Gastrocnemius medialis (tissue), 4 donors: ENCODE results near the gene AICDA. TPM values are rescaled to one million over a fixed set of nuclear protein-coding genes. Genes with fewer than 3 reads are reported as not detected.

Source experiments
- ATAC-seq, 2 donors: fragments of 150-250 bp; one replicate each; pipeline ENCODE4 v1.9.1; 2016
- DNase-seq, 2 donors: peaks; one replicate each; pipeline ENCODE4 v3.0.0-alpha.2; 2019
- H3K27ac ChIP-seq, 4 donors: fragments of 200-600 bp; sonication (generic); 1 replicate in 1 of 4; 2 replicates in 3 of 4; pipeline ENCODE4 v1.5.1; 2016 to 2018; ENCODE audit warnings: mild to moderate bottlenecking in 2 of 4, moderate library complexity in 1 of 4
- H3K27me3 ChIP-seq, 3 donors: fragments of 200-600 bp; sonication (generic) in 2 of 3; 1 replicate in 1 of 3; 2 replicates in 2 of 3; pipeline versions ENCODE4 v1.5.1 to v1.6.0; 2016 to 2019; ENCODE audit warnings: mild to moderate bottlenecking in 1 of 3, moderate library complexity in 1 of 3
- H3K36me3 ChIP-seq, 2 donors: fragments of 200-600 bp; sonication (generic) in 1 of 2; one replicate each; pipeline ENCODE4 v1.5.1; 2017 to 2018
- H3K4me1 ChIP-seq, 2 donors: fragments of 200-600 bp; sonication (generic) in 1 of 2; one replicate each; pipeline ENCODE4 v1.5.1; 2016 to 2017; ENCODE audit warnings: mild to moderate bottlenecking in 2 of 2
- H3K4me3 ChIP-seq, 4 donors: fragments of 200-600 bp; sonication (generic) in 3 of 4; 1 replicate in 1 of 4; 2 replicates in 3 of 4; pipeline ENCODE4 v1.5.1; 2016 to 2019; ENCODE audit warnings: mild to moderate bottlenecking in 2 of 4
- H3K9me3 ChIP-seq, 3 donors: fragments of 200-600 bp; sonication (generic) in 2 of 3; 1 replicate in 1 of 3; 2 replicates in 2 of 3; pipeline ENCODE4 v1.5.1; 2016 to 2019
- CTCF ChIP-seq, 5 experiments: fragments of 450-650 bp in 3 of 5; fragments of 200-600 bp in 2 of 5; sonication (generic) in 2 of 5; IDR thresholded peaks in 4 of 5; conservative IDR thresholded peaks in 1 of 5; 1 replicate in 4 of 5; 2 replicates in 1 of 5; pipeline ENCODE4 v1.5.1; 2016 to 2019; ENCODE audit warnings: antibody characterized with exemption in 5 of 5, mild to moderate bottlenecking in 3 of 5, moderate library complexity in 3 of 5
- POLR2A ChIP-seq, 2 donors: fragments of 450-650 bp; IDR thresholded peaks; one replicate each; pipeline ENCODE4 v1.6.1; 2017; ENCODE audit warnings: antibody characterized with exemption in 2 of 2, mild to moderate bottlenecking in 2 of 2, moderate library complexity in 2 of 2
- in situ Hi-C, 4 donors: fragments of 200-750 bp; cut with MboI; loops; one replicate each; pipeline versions ENCODE4 v1.15.0 to v1.8.0; 2017; ENCODE audit warnings: low sequenced_read_pairs in 4 of 4
- intact Hi-C: fragments of 100-400 bp; cut with DNase I; formaldehyde crosslinking; loops from one replicate; pipeline ENCODE4 v1.15.1; 2023; ENCODE audit warnings: low total_unique reads
- total RNA-seq, 4 donors: library from RNA; depleted of rRNA; stranded (reverse); fragments of >200 nt; gene quantifications; one replicate each; pipeline versions ENCODE4 v1.1.0 to v1.2.3, GENCODE V29; 2016

AICDA gene
- total RNA-seq, 4 donors from 2014 or later, result not detected

- in situ Hi-C loops (no loop called here), intact Hi-C loops (no loop called here)
- Histone ChIP-seq H3K36me3 (no peaks in the 10 kb centered on the region), H3K4me1 (no peaks in the 10 kb centered on the region), H3K4me3 (no peak overlapping the region), H3K9me3 (no peaks in the 10 kb centered on the region), H3K27me3 (peaks cover 0 to 2% (median 0%) of the 10 kb centered on the region in 3 donors), H3K27ac (no peak overlapping the region)
- ATAC-seq (no peak), DNase-seq (no peak)
- TF ChIP-seq POLR2A (IDR thresholded peaks at IDR 0.05), result no peak
- no peak for TF ChIP-seq CTCF (IDR thresholded peaks at IDR 0.05 in 4 of 5, conservative IDR thresholded peaks at IDR 0.05 in 1 of 5)
These were observed 8.8 kb downstream of the AICDA start for GRCh38 chr12:8603856-8604255.

- Histone ChIP-seq H3K27ac (no peak overlapping the region), H3K4me1 (no peaks in the 10 kb centered on the region), H3K9me3 (no peaks in the 10 kb centered on the region), H3K27me3 (peaks cover 0 to 2% (median 0%) of the 10 kb centered on the region in 3 donors), H3K4me3 (no peak overlapping the region), H3K36me3 (no peaks in the 10 kb centered on the region)
- DNase-seq (no peak), ATAC-seq (no peak)
- in situ Hi-C loops (no loop called here), intact Hi-C loops (no loop called here)
- TF ChIP-seq POLR2A (IDR thresholded peaks at IDR 0.05), result no peak
- TF ChIP-seq CTCF (IDR thresholded peaks at IDR 0.05 in 4 of 5, conservative IDR thresholded peaks at IDR 0.05 in 1 of 5), result no peak
These were observed 9.4 kb downstream of the AICDA start for GRCh38 chr12:8603286-8603685.

- Histone ChIP-seq H3K4me3 (no peak overlapping the region), H3K27me3 (no peaks in the 10 kb centered on the region), H3K9me3 (no peaks in the 10 kb centered on the region), H3K4me1 (no peaks in the 10 kb centered on the region), H3K36me3 (no peaks in the 10 kb centered on the region), H3K27ac (no peak overlapping the region)
- ATAC-seq (no peak), DNase-seq (no peak)
- intact Hi-C loops, result no loop called here
- in situ Hi-C loops, result no loop called here
- TF ChIP-seq CTCF (IDR thresholded peaks at IDR 0.05 in 4 of 5, conservative IDR thresholded peaks at IDR 0.05 in 1 of 5), result no peak
- no peak for TF ChIP-seq POLR2A (IDR thresholded peaks at IDR 0.05)
These were observed 16.1 kb downstream of the AICDA start for GRCh38 chr12:8596561-8596960.

- ATAC-seq (no peak), DNase-seq (no peak)
- Histone ChIP-seq H3K4me1 (no peaks in the 10 kb centered on the region), H3K36me3 (no peaks in the 10 kb centered on the region), H3K9me3 (no peaks in the 10 kb centered on the region), H3K27ac (no peak overlapping the region), H3K27me3 (no peaks in the 10 kb centered on the region), H3K4me3 (no peak overlapping the region)
- intact Hi-C loops, result no loop called here
- in situ Hi-C loops, result no loop called here
- TF ChIP-seq POLR2A (IDR thresholded peaks at IDR 0.05) (no peak), CTCF (IDR thresholded peaks at IDR 0.05 in 4 of 5, conservative IDR thresholded peaks at IDR 0.05 in 1 of 5) (no peak)
These were observed 18.6 kb downstream of the AICDA start for GRCh38 chr12:8594072-8594471.

- H3K9me3 ChIP-seq, result no peaks in the 10 kb centered on the region
- ATAC-seq (no peak), DNase-seq (no peak)
- no peaks in the 10 kb centered on the region for H3K27me3 ChIP-seq
- no peak overlapping the region for H3K4me3 ChIP-seq
- no peak overlapping the region for H3K27ac ChIP-seq
- in situ Hi-C loops, result no loop called here
- no peaks in the 10 kb centered on the region for H3K4me1 ChIP-seq
- intact Hi-C loops, result no loop called here
- TF ChIP-seq CTCF (IDR thresholded peaks at IDR 0.05 in 4 of 5, conservative IDR thresholded peaks at IDR 0.05 in 1 of 5) (no peak), POLR2A (IDR thresholded peaks at IDR 0.05) (no peak)
- no peaks in the 10 kb centered on the region for H3K36me3 ChIP-seq
These were observed 19.4 kb downstream of the AICDA start for GRCh38 chr12:8593246-8593645.
